Naive thymus-derived CD4-positive, alpha-beta T cell (primary cell): ENCODE results near the gene ZMYND8. TPM values are rescaled to one million over a fixed set of nuclear protein-coding genes. Genes with fewer than 3 reads are reported as not detected.

Experiments
- ATAC-seq: fragments of 150-1000 bp; cut with Tn5 transposase; 2 replicates; pipeline ENCODE4 v1.10.0; 2021; ENCODE audit warnings: mild to moderate bottlenecking, moderate library complexity
- CTCF ChIA-PET: fragments of 350-600 bp; sonication (Branson Sonifier 250); formaldehyde crosslinking; loops from one replicate; lab custom pipeline; 2021; ENCODE audit warnings: antibody characterized with exemption; lab: Charles Lee
- POLR2A ChIA-PET: fragments of 350-600 bp; sonication (Branson Sonifier 250); formaldehyde crosslinking; loops from one replicate; lab custom pipeline; 2021; ENCODE audit warnings: antibody characterized with exemption, inconsistent platforms; lab: Charles Lee
- DNase-seq, 9 donors: peaks; one replicate each; pipeline versions ENCODE4 v3.0.0 to v3.0.0-alpha.2; 2020 to 2022; ENCODE audit warnings: mixed read lengths in 1 of 9
- H3K27ac ChIP-seq: one replicate; pipeline ENCODE4 v1.7.0; 2013; ENCODE audit warnings: mild to moderate bottlenecking, low read depth, low read length, moderate library complexity
- H3K27me3 ChIP-seq, 2 donors: one replicate each; pipeline ENCODE4 v1.7.0; 2013; ENCODE audit warnings: low read length in 2 of 2, mild to moderate bottlenecking in 2 of 2, moderate library complexity in 2 of 2; ENCODE audit not compliant: control insufficient read depth in 2 of 2, insufficient read depth in 2 of 2
- H3K36me3 ChIP-seq, 3 experiments: 1 replicate in 2 of 3; 2 replicates in 1 of 3; pipeline ENCODE4 v1.7.0; 2013; ENCODE audit warnings: low read length in 3 of 3, mild to moderate bottlenecking in 3 of 3, moderate library complexity in 1 of 3; ENCODE audit not compliant: insufficient read depth in 3 of 3, control insufficient read depth in 2 of 3
- H3K4me1 ChIP-seq, 2 donors: one replicate each; pipeline ENCODE4 v1.7.0; 2013; ENCODE audit warnings: low read length in 2 of 2, mild to moderate bottlenecking in 2 of 2, moderate library complexity in 1 of 2; ENCODE audit not compliant: control insufficient read depth in 2 of 2, insufficient read depth in 2 of 2
- H3K4me3 ChIP-seq: 2 replicates; pipeline ENCODE4 v1.7.0; 2013; ENCODE audit warnings: mild to moderate bottlenecking, low read length
- H3K9me3 ChIP-seq, 3 experiments: 1 replicate in 2 of 3; 2 replicates in 1 of 3; pipeline ENCODE4 v1.7.0; 2013; ENCODE audit warnings: low read length in 3 of 3; ENCODE audit not compliant: control insufficient read depth in 2 of 3
- H3K27ac Mint-ChIP-seq, 9 donors: one replicate each; pipeline ENCODE4 v1.8.0; 2020 to 2022; ENCODE audit warnings: mixed read lengths in 9 of 9, mild to moderate bottlenecking in 8 of 9, moderate library complexity in 5 of 9, inconsistent platforms in 2 of 9
- H3K27me3 Mint-ChIP-seq, 5 donors: one replicate each; pipeline ENCODE4 v1.8.0; 2021 to 2022; ENCODE audit warnings: mixed read lengths in 5 of 5, mild to moderate bottlenecking in 1 of 5
- H3K36me3 Mint-ChIP-seq, 5 donors: one replicate each; pipeline ENCODE4 v1.8.0; 2020 to 2022; ENCODE audit warnings: mixed read lengths in 5 of 5, mild to moderate bottlenecking in 3 of 5, inconsistent platforms in 1 of 5
- H3K4me1 Mint-ChIP-seq, 7 donors: one replicate each; pipeline ENCODE4 v1.8.0; 2020 to 2022; ENCODE audit warnings: mixed read lengths in 7 of 7, mild to moderate bottlenecking in 3 of 7, inconsistent platforms in 1 of 7
- H3K4me3 Mint-ChIP-seq, 10 donors: one replicate each; pipeline ENCODE4 v1.8.0; 2020 to 2022; ENCODE audit warnings: mild to moderate bottlenecking in 10 of 10, mixed read lengths in 10 of 10, moderate library complexity in 6 of 10, inconsistent platforms in 2 of 10
- H3K9me3 Mint-ChIP-seq, 11 donors: one replicate each; pipeline ENCODE4 v1.8.0; 2020 to 2022; ENCODE audit warnings: mixed read lengths in 11 of 11, mild to moderate bottlenecking in 4 of 11, inconsistent platforms in 1 of 11, moderate library complexity in 1 of 11
- intact Hi-C, 2 donors: fragments of 100-400 bp; cut with micrococcal nuclease; formaldehyde crosslinking; loops; one replicate each; pipeline ENCODE4 v1.15.1; 2023
- polyA plus RNA-seq, 2 donors: library from polyadenylated mRNA; unstranded; fragments of 300-500 nt; fragmentation: Illumina TruSeq; gene quantifications; one replicate each; pipeline ENCODE4 v1.2.3, GENCODE V29; 2021
- total RNA-seq, 6 experiments: library from RNA in 5 of 6; stranded (reverse) in 5 of 6; gene quantifications; 1 replicate in 5 of 6; 2 replicates in 1 of 6; pipeline ENCODE4 v1.2.3 and lab custom pipeline; 2021 to 2026

The ZMYND8 gene
- total and polyA plus RNA-seq, 7 experiments from 2014 or later = 12.7 to 83.0 (median 63.7) TPM

- H3K9me3 ChIP-seq = no peaks in the 10 kb centered on the region
- no peak for ATAC-seq
- no peaks in the 10 kb centered on the region for H3K27me3 ChIP-seq
- intact Hi-C loops = no loop called here
- H3K9me3 Mint-ChIP-seq = peaks cover 0 to 2% (median 0%) of the 10 kb centered on the region in 11 donors
- H3K36me3 ChIP-seq = peaks cover 11 to 92% (median 14%) of the 10 kb centered on the region in 3 experiments
- peaks cover 9 to 37% (median 24%) of the 10 kb centered on the region in 5 donors for H3K36me3 Mint-ChIP-seq
- ChIA-PET CTCF (no interaction called here), POLR2A (no interaction called here)
- H3K27ac ChIP-seq = no peak overlapping the region
- no peak for DNase-seq
- no peak overlapping the region for H3K4me3 Mint-ChIP-seq
- peaks cover 0 to 7% (median 0%) of the 10 kb centered on the region in 7 donors for H3K4me1 Mint-ChIP-seq
- no peak overlapping the region for H3K4me3 ChIP-seq
- peak overlapping the region in 2 of 9 donors; percentile 43 to 56 for H3K27ac Mint-ChIP-seq
- H3K27me3 Mint-ChIP-seq = no peaks in the 10 kb centered on the region
- no peaks in the 10 kb centered on the region for H3K4me1 ChIP-seq
These were observed 124.0 kb downstream of the ZMYND8 start for GRCh38 chr20:47232518-47232917.

- no peak overlapping the region for H3K4me3 Mint-ChIP-seq
These were observed 125.0 kb downstream of the ZMYND8 start for GRCh38 chr20:47231382-47232039.

GRCh38 chr20:47230811-47231256 lies 125.7 kb downstream of the ZMYND8 start:
- Mint-ChIP-seq H3K4me3 (no peak overlapping the region), H3K9me3 (no peaks in the 10 kb centered on the region), H3K27ac (peak overlapping the region in 5 of 9 donors; percentile 7 to 50 (median 23)), H3K27me3 (no peaks in the 10 kb centered on the region), H3K36me3 (peaks cover under 1 to 35% (median 21%) of the 10 kb centered on the region in 5 donors), H3K4me1 (peaks cover 0 to 7% (median 0%) of the 10 kb centered on the region in 7 donors)
- H3K4me3 ChIP-seq = no peak overlapping the region
- intact Hi-C loops = no loop called here
- H3K36me3 ChIP-seq = peaks cover 11 to 92% (median 11%) of the 10 kb centered on the region in 3 experiments
- ChIA-PET CTCF (no interaction called here), POLR2A (no interaction called here)
- no peaks in the 10 kb centered on the region for H3K9me3 ChIP-seq
- H3K27ac ChIP-seq = no peak overlapping the region
- DNase-seq = no peak
- no peaks in the 10 kb centered on the region for H3K4me1 ChIP-seq
- no peak for ATAC-seq
- no peaks in the 10 kb centered on the region for H3K27me3 ChIP-seq

More at GRCh38 chr20:47231382-47232039, 125.0 kb downstream of the ZMYND8 start:
- no peak for ATAC-seq
- DNase-seq = no peak
- Mint-ChIP-seq H3K36me3 (peaks cover 7 to 36% (median 23%) of the 10 kb centered on the region in 5 donors), H3K4me1 (peaks cover 0 to 7% (median 0%) of the 10 kb centered on the region in 7 donors), H3K27me3 (no peaks in the 10 kb centered on the region), H3K27ac (peak overlapping the region in 3 of 9 donors; percentile 14 to 50 (median 23)), H3K9me3 (peaks cover 0 to 2% (median 0%) of the 10 kb centered on the region in 11 donors)
- intact Hi-C loops = no loop called here
- POLR2A ChIA-PET = no interaction called here
- H3K4me3 ChIP-seq = no peak overlapping the region
- H3K27me3 ChIP-seq = no peaks in the 10 kb centered on the region
- no peaks in the 10 kb centered on the region for H3K4me1 ChIP-seq
- H3K27ac ChIP-seq = no peak overlapping the region
- CTCF ChIA-PET = no interaction called here
- H3K36me3 ChIP-seq = peaks cover 11 to 92% (median 14%) of the 10 kb centered on the region in 3 experiments
- no peaks in the 10 kb centered on the region for H3K9me3 ChIP-seq

GRCh38 chr20:47228654-47229053 lies 127.8 kb downstream of the ZMYND8 start:
- Histone ChIP-seq H3K27me3 (no peaks in the 10 kb centered on the region), H3K9me3 (no peaks in the 10 kb centered on the region), H3K4me1 (no peaks in the 10 kb centered on the region), H3K27ac (no peak overlapping the region), H3K4me3 (no peak overlapping the region), H3K36me3 (peaks cover 11 to 89% (median 22%) of the 10 kb centered on the region in 3 experiments)
- Mint-ChIP-seq H3K4me1 (peaks cover 0 to 7% (median 0%) of the 10 kb centered on the region in 7 donors), H3K4me3 (no peak overlapping the region), H3K27me3 (no peaks in the 10 kb centered on the region), H3K36me3 (peaks cover 4 to 42% (median 23%) of the 10 kb centered on the region in 5 donors), H3K27ac (peak overlapping the region in 3 of 9 donors; percentile 10 to 53 (median 28)), H3K9me3 (no peaks in the 10 kb centered on the region)
- ChIA-PET POLR2A (no interaction called here), CTCF (interaction anchor here (0.6 kb wide), 1 partner anchor 147 kb away, joined by 3 read pairs; no protein-coding TSS in a partner anchor)
- ATAC-seq (no peak), DNase-seq (no peak)
- intact Hi-C loops = no loop called here

GRCh38 chr20:47227576-47227975 lies 128.9 kb downstream of the ZMYND8 start:
- H3K4me3 Mint-ChIP-seq = no peak overlapping the region
- Histone ChIP-seq H3K36me3 (peaks cover 11 to 85% (median 24%) of the 10 kb centered on the region in 3 experiments), H3K9me3 (no peaks in the 10 kb centered on the region), H3K4me3 (no peak overlapping the region), H3K27me3 (no peaks in the 10 kb centered on the region), H3K4me1 (no peaks in the 10 kb centered on the region), H3K27ac (no peak overlapping the region)
- CTCF ChIA-PET = interaction anchor here (0.6 kb wide), 2 partner anchors 156 to 1407 kb away, joined by 3 to 4 read pairs; no protein-coding TSS in a partner anchor
- no peaks in the 10 kb centered on the region for H3K9me3 Mint-ChIP-seq
- peaks cover 0 to 7% (median 3%) of the 10 kb centered on the region in 7 donors for H3K4me1 Mint-ChIP-seq
- peaks cover 4 to 47% (median 25%) of the 10 kb centered on the region in 5 donors for H3K36me3 Mint-ChIP-seq
- no peak for ATAC-seq
- no peak for DNase-seq
- H3K27ac Mint-ChIP-seq = peak overlapping the region in 2 of 9 donors; percentile 14 to 71
- intact Hi-C loops = no loop called here
- POLR2A ChIA-PET = no interaction called here
- H3K27me3 Mint-ChIP-seq = no peaks in the 10 kb centered on the region

GRCh38 chr20:47227119-47227518 lies 129.4 kb downstream of the ZMYND8 start:
- Histone ChIP-seq H3K9me3 (no peaks in the 10 kb centered on the region), H3K4me1 (no peaks in the 10 kb centered on the region), H3K27me3 (no peaks in the 10 kb centered on the region), H3K4me3 (no peak overlapping the region), H3K27ac (no peak overlapping the region), H3K36me3 (peaks cover 11 to 90% (median 26%) of the 10 kb centered on the region in 3 experiments)
- DNase-seq = no peak
- intact Hi-C loops = no loop called here
- H3K4me3 Mint-ChIP-seq = no peak overlapping the region
- H3K9me3 Mint-ChIP-seq = no peaks in the 10 kb centered on the region
- POLR2A ChIA-PET = no interaction called here
- peaks cover under 1 to 9% (median 7%) of the 10 kb centered on the region in 7 donors for H3K4me1 Mint-ChIP-seq
- H3K27me3 Mint-ChIP-seq = no peaks in the 10 kb centered on the region
- no peak for ATAC-seq
- H3K27ac Mint-ChIP-seq = peak overlapping the region in 2 of 9 donors; percentile 28 to 68
- CTCF ChIA-PET = interaction anchor here (0.6 to 0.9 kb wide), 4 partner anchors 156 to 1408 kb away, joined by 3 to 4 read pairs (median 3); no protein-coding TSS in a partner anchor
- peaks cover 8 to 52% (median 28%) of the 10 kb centered on the region in 5 donors for H3K36me3 Mint-ChIP-seq
